Amniotic epithelial cell (primary cell): ENCODE results near the gene CPNE6.
"Not testable (repeated sequence)": the region's sequence is repeated elsewhere in the genome, so short reads cannot be mapped to it uniquely, and the experiment has no call there.

Experiments
- DNase-seq: peaks from one replicate; pipeline ENCODE4 v3.0.0-alpha.2; 2010; ENCODE audit warnings: low read depth

The CPNE6 gene

DNA sequence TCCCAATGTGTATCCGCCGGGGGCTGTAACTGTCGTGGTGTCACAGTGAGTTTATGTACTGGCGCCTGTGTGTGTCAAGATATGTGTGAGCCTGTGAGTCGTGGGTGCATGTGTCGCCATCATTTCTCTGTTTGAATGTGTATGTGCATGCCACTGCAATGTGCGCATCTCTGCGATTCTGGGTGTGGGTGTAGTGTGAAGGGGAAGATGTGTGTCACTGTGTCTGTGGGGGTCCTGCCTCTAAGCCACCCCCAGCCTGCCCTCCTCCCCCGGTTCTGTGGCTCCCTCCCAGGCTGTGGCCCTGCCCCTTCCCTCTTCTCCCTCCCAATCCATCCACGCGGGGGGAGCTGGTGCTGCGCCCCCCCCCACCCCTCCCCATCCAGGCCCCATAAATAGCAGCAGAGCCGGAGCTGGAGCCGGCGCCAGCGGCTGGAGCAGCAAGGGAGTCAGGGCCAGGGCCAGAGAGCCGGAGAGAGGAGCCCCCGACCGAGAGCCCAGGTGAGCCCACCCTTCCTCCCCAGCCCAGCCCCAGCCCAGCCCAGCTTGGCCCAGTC is at the start of gene CPNE6:
CPNE6 (plus strand) TSS at position 419 of the 554 bp plus-strand sequence. CDS start 1,375 bp downstream, outside the sequence.
- DNase-seq = no peak

GRCh38 chr14:24024939-24025418 is 46.4 kb upstream of the CPNE6 start:
- not testable (repeated sequence) for DNase-seq

- not testable (repeated sequence) for DNase-seq
Measured at GRCh38 chr14:24029687-24030086, 41.7 kb upstream of the CPNE6 start.

DNA sequence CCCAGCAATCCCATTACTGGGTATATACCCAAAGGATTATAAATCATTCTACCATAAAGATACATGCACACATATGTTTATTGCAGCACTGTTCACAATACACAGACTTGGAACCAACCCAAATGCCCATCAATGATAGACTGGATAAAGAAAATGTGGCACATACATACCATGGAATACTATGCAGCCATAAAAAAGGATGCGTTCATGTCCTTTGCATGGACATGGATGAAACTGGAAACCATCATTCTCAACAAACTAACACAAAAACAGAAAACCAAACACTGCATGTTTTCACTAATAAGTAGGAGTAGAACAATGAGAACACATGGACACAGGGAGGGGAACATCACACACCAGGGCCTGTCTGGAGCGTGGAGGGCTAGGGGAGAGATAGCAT is 40.0 kb upstream of the CPNE6 start:
- DNase-seq = not testable (repeated sequence)

DNA sequence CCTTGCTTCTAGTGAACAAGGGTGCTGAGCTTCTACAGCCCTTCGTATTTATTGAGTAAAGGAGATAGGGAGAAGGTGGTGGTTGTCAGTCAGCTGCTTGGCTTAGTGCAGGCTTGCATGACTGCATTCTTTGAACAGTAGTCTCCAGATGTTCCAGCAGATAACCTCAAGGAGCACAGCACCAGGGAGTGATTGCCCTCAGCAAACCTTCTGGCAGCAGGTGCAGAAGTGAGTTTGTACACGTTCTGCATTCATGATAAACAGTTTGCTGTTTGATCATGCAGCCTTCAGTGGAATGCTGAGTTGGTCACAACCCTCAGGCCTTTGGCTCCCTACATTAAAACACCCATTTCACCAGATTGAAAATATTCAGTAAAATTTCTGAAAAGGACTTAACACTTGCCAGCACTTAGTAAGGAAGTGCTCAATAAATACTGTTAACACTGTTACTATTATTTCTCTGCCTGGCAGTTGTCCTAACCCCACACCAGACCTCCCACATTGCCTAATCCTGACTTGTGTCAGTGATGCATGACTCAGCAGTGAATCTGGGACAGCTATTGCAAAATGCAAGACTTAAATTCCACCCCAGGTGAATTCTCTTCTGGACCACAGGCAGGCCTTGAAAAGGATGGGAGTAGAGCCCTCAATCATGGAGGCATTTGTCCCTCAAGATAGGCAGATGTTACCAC is 38.5 kb upstream of the CPNE6 start:
- DNase-seq = peak; percentile 97

DNA sequence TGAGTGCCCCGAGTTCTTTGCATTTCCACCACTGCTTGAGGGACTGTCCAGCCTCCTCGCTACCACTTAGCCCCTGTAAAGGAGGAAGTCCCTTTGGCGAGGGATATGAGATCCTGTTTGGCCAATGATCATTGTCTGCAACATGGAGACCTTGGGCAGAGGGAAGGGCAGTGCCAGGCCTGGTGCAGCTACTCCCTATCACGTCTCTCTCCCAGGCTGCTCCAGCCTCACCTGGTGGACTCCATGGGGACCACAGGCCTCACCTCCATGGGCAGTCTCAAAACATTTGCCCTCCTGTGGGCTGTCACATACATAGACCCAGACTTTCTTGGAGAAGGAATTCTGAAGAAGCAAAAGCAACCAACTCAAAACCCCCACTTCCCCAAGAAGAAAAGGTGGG is 35.6 kb upstream of the CPNE6 start:
- DNase-seq = not testable (repeated sequence)

GRCh38 chr14:24036169-24036962 is 35.0 kb upstream of the CPNE6 start:
- DNase-seq = peak; percentile 24

DNA sequence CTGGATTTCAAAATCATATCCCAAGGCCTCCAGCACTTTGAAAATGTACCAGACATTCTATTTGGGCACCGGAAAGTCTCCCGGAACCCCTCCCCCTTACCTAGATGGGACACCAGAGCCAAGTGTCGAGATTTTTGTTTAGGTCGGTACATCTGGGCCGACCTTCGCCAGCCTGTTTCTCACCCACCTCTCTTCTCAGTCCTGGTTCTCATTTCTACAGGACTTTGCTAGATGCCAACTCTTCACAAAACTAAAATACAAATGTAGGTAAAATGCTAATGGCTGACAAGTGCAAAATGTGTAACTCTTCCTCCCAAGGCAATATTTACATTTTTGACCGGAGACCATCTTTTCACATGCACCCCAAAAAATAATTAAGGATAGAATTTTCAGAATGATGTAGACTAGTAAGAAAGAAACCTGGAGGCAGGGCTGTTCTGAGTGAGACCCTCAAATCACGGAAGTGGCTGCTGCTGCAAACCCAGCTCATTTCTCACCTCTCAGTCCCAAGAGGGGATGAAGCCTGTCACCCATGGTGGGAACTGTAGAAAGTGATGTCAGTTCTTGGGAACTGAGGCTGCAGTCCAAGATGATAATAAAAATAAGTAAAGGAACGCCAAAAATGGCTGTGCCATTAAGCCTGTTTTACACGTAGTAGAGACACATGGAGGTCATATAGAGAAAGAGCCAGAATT is 34.3 kb upstream of the CPNE6 start:
- not testable (repeated sequence) for DNase-seq

DNA sequence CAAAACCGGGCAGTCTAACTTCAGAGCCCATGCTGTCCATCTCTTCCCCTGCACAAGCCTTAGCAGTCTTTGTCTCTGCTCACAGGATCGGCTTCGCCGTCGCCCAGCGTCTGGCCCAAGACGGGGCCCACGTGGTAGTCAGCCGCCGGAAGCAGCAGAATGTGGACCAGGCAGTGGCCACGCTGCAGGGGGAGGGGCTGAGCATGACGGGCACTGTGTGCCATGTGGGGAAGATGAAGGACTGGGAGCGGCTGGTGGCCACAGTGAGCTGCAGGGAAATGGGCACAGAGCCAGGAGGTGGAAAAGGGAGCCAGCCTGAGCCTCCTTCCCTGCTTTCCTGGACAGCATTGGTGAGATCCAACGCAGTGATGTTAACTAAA is 33.7 kb upstream of the CPNE6 start:
- no peak for DNase-seq

- DNase-seq = no peak
Measured at GRCh38 chr14:24038686-24039085, 32.7 kb upstream of the CPNE6 start.

- DNase-seq = no peak
Measured at GRCh38 chr14:24040692-24041091, 30.7 kb upstream of the CPNE6 start.

DNA sequence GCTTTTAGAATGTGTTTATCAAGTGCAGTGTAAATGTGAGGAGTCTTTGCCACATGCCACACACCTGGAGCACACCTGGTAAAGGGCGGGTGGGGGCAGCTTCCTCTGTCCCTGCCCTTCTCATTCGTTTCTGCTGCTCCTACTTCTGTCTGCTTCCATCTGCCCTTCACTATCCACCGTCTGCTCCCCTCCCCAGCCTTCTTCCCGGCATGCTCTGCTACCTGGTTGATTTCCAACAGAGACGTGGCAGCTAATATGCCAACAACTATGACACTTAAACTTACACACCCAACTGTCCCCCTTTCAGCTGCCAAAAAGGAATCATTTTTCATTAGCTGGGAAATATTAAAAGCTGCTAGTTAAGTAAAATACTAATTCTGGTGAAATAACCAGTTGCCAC is 28.6 kb upstream of the CPNE6 start:
- DNase-seq = no peak

- DNase-seq = not testable (repeated sequence)
Measured at GRCh38 chr14:24049002-24049401, 22.4 kb upstream of the CPNE6 start.

GRCh38 chr14:24050753-24051152 is 20.6 kb upstream of the CPNE6 start:
- DNase-seq = not testable (repeated sequence)

GRCh38 chr14:24051176-24051788 is 20.1 kb upstream of the CPNE6 start:
- no peak for DNase-seq

DNA sequence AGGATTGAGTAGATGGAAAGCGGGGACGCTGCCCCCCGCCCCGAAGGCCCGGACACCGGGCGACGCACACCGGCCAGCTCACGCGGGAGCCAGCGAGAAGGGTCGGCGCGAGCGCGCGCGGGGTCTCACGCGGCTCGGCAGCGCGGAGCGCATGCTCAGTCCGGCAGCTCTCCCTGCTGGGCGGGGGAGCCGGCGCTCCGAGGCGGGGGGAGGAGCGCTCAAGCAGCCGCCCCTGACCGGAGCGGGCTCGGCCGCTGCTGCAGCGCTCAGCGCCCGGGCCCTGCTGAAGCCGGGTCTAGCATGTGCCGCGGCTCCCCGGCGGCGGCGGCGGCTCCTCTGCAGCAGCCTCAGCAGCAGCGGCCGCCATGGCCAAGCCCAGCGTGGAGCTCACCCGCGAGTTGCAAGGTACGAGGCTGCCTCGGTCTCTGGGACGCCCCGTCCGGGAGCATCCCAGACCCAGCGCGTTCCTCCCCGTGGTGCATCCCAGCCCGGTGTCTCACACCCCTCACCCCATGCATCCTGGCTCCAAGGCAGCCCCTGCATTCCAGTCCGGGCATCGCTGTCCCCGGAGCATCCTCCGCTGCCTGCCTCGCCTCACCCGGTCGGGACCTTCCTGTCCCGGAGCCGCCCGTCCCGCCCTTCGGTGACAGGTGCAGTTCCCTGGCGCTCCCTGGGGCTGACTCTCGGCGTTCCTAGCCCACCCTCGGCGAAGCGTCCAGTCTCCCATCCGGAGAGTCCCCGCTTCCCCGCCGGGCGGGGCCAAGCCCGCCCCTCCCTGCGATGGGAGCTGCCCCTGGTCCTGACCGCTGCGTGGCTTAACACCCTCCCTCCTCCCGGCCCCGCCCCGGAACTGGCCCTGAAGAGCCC is 19.3 kb upstream of the CPNE6 start, which contains the start of gene CARMIL3:
CARMIL3 (plus strand) TSS at position 221 of the 867 bp plus-strand sequence; CDS start at position 366, 145 bp downstream.
- DNase-seq = peak; percentile 22

- no peak for DNase-seq
Measured at GRCh38 chr14:24052656-24053547, 18.5 kb upstream of the CPNE6 start.

- DNase-seq = no peak
Measured at GRCh38 chr14:24053548-24054323, 17.6 kb upstream of the CPNE6 start.

DNA sequence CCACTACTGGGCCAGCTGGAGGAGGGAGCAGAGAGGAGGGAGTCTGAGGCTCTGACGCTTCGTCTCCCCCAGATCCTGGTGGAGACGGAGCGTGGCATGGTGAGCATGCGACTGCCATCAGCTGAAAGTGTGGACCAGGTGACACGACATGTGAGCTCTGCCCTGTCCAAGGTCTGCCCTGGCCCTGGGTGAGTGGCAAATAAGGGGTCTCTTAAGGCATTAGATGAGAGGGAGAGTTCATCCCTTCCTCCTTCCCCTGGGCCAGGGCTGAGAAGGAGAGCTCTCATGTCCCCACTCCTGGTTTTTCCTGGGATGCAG is 17.1 kb upstream of the CPNE6 start:
- no peak for DNase-seq
